ENCODE results near the gene SLX4IP.

Gene SLX4IP

GRCh38 chr20:10654250-10654610 is 219.1 kb downstream of the SLX4IP start:
- no peak for DNase-seq

- DNase-seq: no peak
Observed at GRCh38 chr20:10654630-10655029, 219.5 kb downstream of the SLX4IP start.

- DNase-seq: no peak
Observed at GRCh38 chr20:10655720-10656669, 220.9 kb downstream of the SLX4IP start.

- DNase-seq: no peak
Observed at GRCh38 chr20:10657453-10657852, 222.3 kb downstream of the SLX4IP start.

- no peak for DNase-seq
Observed at GRCh38 chr20:10658051-10658823, 223.1 kb downstream of the SLX4IP start.

- DNase-seq: no peak
Observed at GRCh38 chr20:10658876-10659632, 223.9 kb downstream of the SLX4IP start.

GRCh38 chr20:10659651-10660601 is 224.8 kb downstream of the SLX4IP start:
- DNase-seq: no peak

- no peak for DNase-seq
Observed at GRCh38 chr20:10660661-10661060, 225.6 kb downstream of the SLX4IP start.

GRCh38 chr20:10661261-10661660 is 226.2 kb downstream of the SLX4IP start:
- DNase-seq: no peak

- DNase-seq: no peak
Observed at GRCh38 chr20:10662151-10662550, 227.0 kb downstream of the SLX4IP start.

GRCh38 chr20:10662661-10663458 is 227.8 kb downstream of the SLX4IP start:
- no peak for DNase-seq

- DNase-seq: no peak
Observed at GRCh38 chr20:10663756-10664155, 228.7 kb downstream of the SLX4IP start.

GRCh38 chr20:10665027-10665561 is 230.0 kb downstream of the SLX4IP start:
- DNase-seq: no peak

GRCh38 chr20:10665791-10666190 is 230.7 kb downstream of the SLX4IP start:
- DNase-seq: no peak

GRCh38 chr20:10666221-10667076 is 231.3 kb downstream of the SLX4IP start:
- no peak for DNase-seq

GRCh38 chr20:10667077-10667401 is 231.9 kb downstream of the SLX4IP start:
- no peak for DNase-seq

- DNase-seq: no peak
Observed at GRCh38 chr20:10667560-10668167, 232.6 kb downstream of the SLX4IP start.

- DNase-seq: no peak
Observed at GRCh38 chr20:10668677-10669368, 233.7 kb downstream of the SLX4IP start.

Data from CD4-positive, alpha-beta T cell treated with Interleukin-17A for 4 hours (primary cell).